GM18502 (cell line): ENCODE data around the gene DDX31.

Experiments
- ATAC-seq: cut with Tn5 transposase; IDR thresholded peaks from one replicate; pipeline ENCODE4 v1.9.1; 2021; ENCODE audit warnings: mild to moderate bottlenecking; ENCODE audit not compliant: unreplicated experiment, poor library complexity

The DDX31 gene

GRCh38 chr9:132600326-132600984 lies 69.3 kb downstream of the DDX31 start:
- ATAC-seq = no peak

- ATAC-seq = no peak
Observed at GRCh38 chr9:132597073-132597775, 72.6 kb downstream of the DDX31 start.

- no peak for ATAC-seq
Observed at GRCh38 chr9:132596200-132596599, 73.6 kb downstream of the DDX31 start.

GRCh38 chr9:132595319-132595718 lies 74.5 kb downstream of the DDX31 start:
- ATAC-seq = no peak

- ATAC-seq = no peak
Observed at GRCh38 chr9:132594412-132594811, 75.4 kb downstream of the DDX31 start.

GRCh38 chr9:132592451-132592850 lies 77.3 kb downstream of the DDX31 start:
- no peak for ATAC-seq

GRCh38 chr9:132591751-132592314 lies 78.0 kb downstream of the DDX31 start:
- no peak for ATAC-seq

- ATAC-seq = no peak
Observed at GRCh38 chr9:132591244-132591643, 78.5 kb downstream of the DDX31 start.

GRCh38 chr9:132590318-132591182 lies 79.2 kb downstream of the DDX31 start:
- no peak for ATAC-seq

GRCh38 chr9:132590037-132590317 lies 79.8 kb downstream of the DDX31 start:
- ATAC-seq = no peak

GRCh38 chr9:132589148-132590036 lies 80.4 kb downstream of the DDX31 start:
- no peak for ATAC-seq

- no peak for ATAC-seq
Observed at GRCh38 chr9:132588501-132589147, 81.2 kb downstream of the DDX31 start.

- no peak for ATAC-seq
Observed at GRCh38 chr9:132588098-132588497, 81.7 kb downstream of the DDX31 start.

- ATAC-seq = no peak
Observed at GRCh38 chr9:132587592-132587955, 82.2 kb downstream of the DDX31 start.

GRCh38 chr9:132586830-132587591 lies 82.8 kb downstream of the DDX31 start:
- no peak for ATAC-seq

GRCh38 chr9:132585954-132586829 lies 83.6 kb downstream of the DDX31 start:
- no peak for ATAC-seq

- ATAC-seq = no peak
Observed at GRCh38 chr9:132584601-132585560, 84.9 kb downstream of the DDX31 start.
